Measurements from ENCODE around the gene BLM. TPM values are rescaled to one million over a fixed set of nuclear protein-coding genes. Genes with fewer than 3 reads are reported as not detected.
"Not testable (repeated sequence)": the region's sequence is repeated elsewhere in the genome, so short reads cannot be mapped to it uniquely, and the experiment has no call there.

BLM gene
- 10 to 100 TPM; 71.9 to 79.6 TPM for total RNA-seq

- ATAC-seq (peak; percentile 99 to 100), DNase-seq (ENCODE audit: low spot score in 2 of 2) (peak; percentile 91 to 97)
- Mint-ChIP-seq H3K9me3 (no peaks in the 10 kb centered on the region), H3K36me3 (peaks cover 19 to 39% of the 10 kb centered on the region in 2 donors), H3K27ac (peak within 1 kb of the TSS; percentile 93 to 98)
These were observed at the start of gene BLM for GRCh38 chr15:90716976-90717821. BLM (plus strand) TSS chr15:90717346; CDS start chr15:90747393, 30,047 bp downstream.

- ATAC-seq; H3K27ac Mint-ChIP-seq; H3K9me3 Mint-ChIP-seq; DNase-seq (ENCODE audit: low spot score in 2 of 2): not testable (repeated sequence)
- peaks cover 13 to 14% of the 10 kb centered on the region in 2 donors for H3K36me3 Mint-ChIP-seq
These were observed 49.3 kb upstream of the BLM start for GRCh38 chr15:90667755-90668345.

GRCh38 chr15:90670631-90671030 lies 46.5 kb upstream of the BLM start:
- peak in 1 of 2 donors; percentile 39 for DNase-seq (ENCODE audit: low spot score in 2 of 2)
- not testable (repeated sequence) for H3K27ac Mint-ChIP-seq, ATAC-seq, H3K9me3 Mint-ChIP-seq, H3K36me3 Mint-ChIP-seq

GRCh38 chr15:90671216-90671615 lies 45.9 kb upstream of the BLM start:
- no peaks in the 10 kb centered on the region for H3K36me3 Mint-ChIP-seq
- no peak overlapping the region for H3K27ac Mint-ChIP-seq
- ATAC-seq (no peak), DNase-seq (ENCODE audit: low spot score in 2 of 2) (no peak)
- H3K9me3 Mint-ChIP-seq: no peaks in the 10 kb centered on the region

- H3K27ac Mint-ChIP-seq: peak overlapping the region in 1 of 2 donors; percentile 22
- ATAC-seq, H3K36me3 Mint-ChIP-seq, H3K9me3 Mint-ChIP-seq: not testable (repeated sequence)
- peak in 1 of 2 donors; percentile 7 for DNase-seq (ENCODE audit: low spot score in 2 of 2)
These were observed 43.8 kb upstream of the BLM start for GRCh38 chr15:90673357-90673756.

- peak in 1 of 2 donors; percentile 18 for DNase-seq (ENCODE audit: low spot score in 2 of 2)
- Mint-ChIP-seq H3K27ac (no peak overlapping the region), H3K36me3 (no peaks in the 10 kb centered on the region), H3K9me3 (peaks cover 0 to 3% of the 10 kb centered on the region in 2 donors)
- ATAC-seq: no peak
These were observed 42.7 kb upstream of the BLM start for GRCh38 chr15:90674476-90674875.

- H3K9me3 Mint-ChIP-seq: peaks cover 0 to 3% of the 10 kb centered on the region in 2 donors
- DNase-seq (ENCODE audit: low spot score in 2 of 2): peak in 1 of 2 donors; percentile 11
- H3K27ac Mint-ChIP-seq: no peak overlapping the region
- ATAC-seq: no peak
- H3K36me3 Mint-ChIP-seq: no peaks in the 10 kb centered on the region
These were observed 41.7 kb upstream of the BLM start for GRCh38 chr15:90675464-90675863.

- Mint-ChIP-seq H3K36me3 (no peaks in the 10 kb centered on the region), H3K27ac (peak overlapping the region; percentile 62 to 94), H3K9me3 (peaks cover 0 to 3% of the 10 kb centered on the region in 2 donors)
- peak; percentile 75 for ATAC-seq
- DNase-seq (ENCODE audit: low spot score in 2 of 2): no peak
These were observed 39.0 kb upstream of the BLM start for GRCh38 chr15:90677807-90678790.

GRCh38 chr15:90679959-90680358 lies 37.2 kb upstream of the BLM start:
- DNase-seq (ENCODE audit: low spot score in 2 of 2): no peak
- Mint-ChIP-seq H3K36me3 (no peaks in the 10 kb centered on the region), H3K9me3 (peaks cover 0 to 3% of the 10 kb centered on the region in 2 donors), H3K27ac (peak overlapping the region; percentile 8 to 62)
- ATAC-seq: no peak

- H3K36me3 Mint-ChIP-seq: no peaks in the 10 kb centered on the region
- peak; percentile 69 to 76 for ATAC-seq
- no peak for DNase-seq (ENCODE audit: low spot score in 2 of 2)
- H3K27ac Mint-ChIP-seq: peak overlapping the region; percentile 8 to 62
- H3K9me3 Mint-ChIP-seq: peaks cover 0 to 3% of the 10 kb centered on the region in 2 donors
These were observed 36.7 kb upstream of the BLM start for GRCh38 chr15:90680371-90680935.

- no peaks in the 10 kb centered on the region for H3K36me3 Mint-ChIP-seq
- H3K27ac Mint-ChIP-seq: peak overlapping the region in 1 of 2 donors; percentile 62
- DNase-seq (ENCODE audit: low spot score in 2 of 2) (no peak), ATAC-seq (no peak)
- peaks cover 0 to 3% of the 10 kb centered on the region in 2 donors for H3K9me3 Mint-ChIP-seq
These were observed 36.1 kb upstream of the BLM start for GRCh38 chr15:90681056-90681455.

GRCh38 chr15:90681480-90681879 lies 35.7 kb upstream of the BLM start:
- Mint-ChIP-seq H3K36me3 (no peaks in the 10 kb centered on the region), H3K27ac (peak overlapping the region in 1 of 2 donors; percentile 62), H3K9me3 (peaks cover 0 to 3% of the 10 kb centered on the region in 2 donors)
- ATAC-seq: no peak
- DNase-seq (ENCODE audit: low spot score in 2 of 2): no peak

- Mint-ChIP-seq H3K36me3 (no peaks in the 10 kb centered on the region), H3K27ac (no peak overlapping the region), H3K9me3 (peaks cover 0 to 1% of the 10 kb centered on the region in 2 donors)
- ATAC-seq (no peak), DNase-seq (ENCODE audit: low spot score in 2 of 2) (no peak)
These were observed 33.8 kb upstream of the BLM start for GRCh38 chr15:90683371-90683770.

- peak overlapping the region in 1 of 2 donors; percentile 3 for H3K27ac Mint-ChIP-seq
- ATAC-seq: no peak
- no peaks in the 10 kb centered on the region for H3K9me3 Mint-ChIP-seq
- DNase-seq (ENCODE audit: low spot score in 2 of 2): no peak
- no peaks in the 10 kb centered on the region for H3K36me3 Mint-ChIP-seq
These were observed 33.3 kb upstream of the BLM start for GRCh38 chr15:90683876-90684275.

- no peaks in the 10 kb centered on the region for H3K36me3 Mint-ChIP-seq
- DNase-seq (ENCODE audit: low spot score in 2 of 2) (no peak), ATAC-seq (no peak)
- H3K9me3 Mint-ChIP-seq: no peaks in the 10 kb centered on the region
- H3K27ac Mint-ChIP-seq: peak overlapping the region in 1 of 2 donors; percentile 3
These were observed 32.9 kb upstream of the BLM start for GRCh38 chr15:90684281-90684680.

Measured in activated naive CD4-positive, alpha-beta T cell treated with anti-CD3 and anti-CD28 coated beads, Interleukin-2, amount 50 U/mL, for 72 hours (primary cell).